NOMO-1 treated with dmso at 0.1 percent for 144 hours (cell line): ENCODE results near the gene CCDC88C.

Experiments used
- DNase-seq: peaks from one replicate; lab custom pipeline; 2025; ENCODE audit not compliant: unreplicated experiment; lab: John Stamatoyannopoulos, UW

Gene CCDC88C

DNA sequence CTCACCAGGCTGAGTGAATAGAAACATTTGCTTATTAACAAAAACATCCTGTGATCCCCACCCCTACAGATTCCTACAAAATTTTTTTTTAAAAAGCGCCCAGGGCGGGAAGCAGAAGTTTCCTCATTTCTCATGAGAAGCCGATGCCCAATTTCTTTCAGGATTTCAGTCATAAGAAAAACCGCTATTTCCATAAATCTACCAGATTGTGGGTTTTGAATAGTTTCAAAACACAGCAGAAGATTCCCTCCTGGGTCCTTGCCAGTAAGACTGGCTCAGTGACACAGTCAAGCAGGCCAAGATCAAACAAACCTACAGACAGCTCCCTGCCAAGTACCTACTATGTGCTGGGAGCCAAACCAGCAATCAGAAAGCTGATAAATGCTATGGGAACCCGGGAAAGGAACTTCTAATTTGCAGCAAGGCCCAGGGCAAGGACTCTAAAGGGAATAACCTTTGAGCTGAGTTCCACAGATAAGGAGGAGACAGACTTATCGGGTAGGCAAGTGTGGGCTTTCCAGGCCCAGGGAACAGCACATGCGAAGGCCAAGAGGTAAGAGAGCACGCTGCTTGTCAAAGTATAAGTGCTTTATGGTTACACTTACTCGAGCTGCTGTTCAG, 68.7 kb downstream of the CCDC88C start:
- no peak for DNase-seq

DNA sequence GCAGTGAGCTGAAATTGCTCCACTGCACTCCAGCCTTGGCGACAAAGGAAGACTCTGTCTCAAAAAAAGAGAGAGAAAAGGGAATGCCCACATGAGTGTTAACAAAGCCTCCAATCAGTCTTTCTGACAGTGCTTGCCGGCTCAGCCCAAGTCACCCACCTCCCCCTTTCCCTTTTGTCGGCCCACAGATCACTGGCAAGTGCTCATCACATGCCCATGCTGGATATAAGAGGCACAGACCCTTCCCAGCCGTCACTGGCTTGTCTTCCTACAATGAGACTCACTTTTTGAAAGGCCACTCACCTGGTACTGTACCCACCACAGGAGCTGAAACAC, 70.8 kb downstream of the CCDC88C start:
- DNase-seq, result no peak

DNA sequence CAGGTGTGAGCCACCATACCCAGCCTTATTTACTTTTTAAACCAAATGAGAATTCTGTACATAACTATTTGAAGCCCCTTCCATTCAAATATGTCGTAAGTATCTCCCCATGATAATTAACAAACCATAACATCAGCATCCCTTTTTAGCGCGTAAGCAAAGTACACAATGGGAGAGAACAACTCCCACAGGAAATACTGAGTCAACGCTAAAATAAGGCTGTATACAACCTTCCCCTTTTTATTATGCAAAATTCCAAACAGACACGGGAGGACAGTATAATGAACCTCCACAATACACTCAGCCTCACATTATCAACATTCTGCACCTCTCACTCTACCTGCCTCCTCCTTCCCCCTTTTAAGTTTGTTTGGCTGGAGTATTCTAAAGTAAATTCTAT, 73.5 kb downstream of the CCDC88C start:
- DNase-seq, result no peak

DNA sequence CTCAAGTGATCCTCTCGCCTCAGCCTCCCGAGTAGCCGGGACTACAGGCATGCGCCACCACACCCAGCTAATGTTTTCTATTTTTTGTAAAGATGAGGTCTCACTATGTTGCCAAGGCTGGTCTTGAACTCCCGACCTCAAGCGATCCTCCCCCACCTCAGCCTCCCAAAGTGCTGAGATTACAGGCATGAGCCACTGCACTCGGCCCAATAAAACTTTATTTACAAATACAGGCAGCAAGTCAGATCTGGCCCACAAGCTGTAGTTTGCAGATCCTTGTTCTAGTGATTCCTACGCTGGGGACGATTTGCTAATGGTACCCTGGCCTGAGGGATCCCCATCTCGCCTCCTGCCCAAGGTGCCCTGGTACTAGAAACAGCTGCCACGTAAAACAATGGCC, 74.6 kb downstream of the CCDC88C start:
- no peak for DNase-seq

- DNase-seq, result peak; percentile 39
Observed at GRCh38 chr14:91342206-91342760, 75.3 kb downstream of the CCDC88C start.

DNA sequence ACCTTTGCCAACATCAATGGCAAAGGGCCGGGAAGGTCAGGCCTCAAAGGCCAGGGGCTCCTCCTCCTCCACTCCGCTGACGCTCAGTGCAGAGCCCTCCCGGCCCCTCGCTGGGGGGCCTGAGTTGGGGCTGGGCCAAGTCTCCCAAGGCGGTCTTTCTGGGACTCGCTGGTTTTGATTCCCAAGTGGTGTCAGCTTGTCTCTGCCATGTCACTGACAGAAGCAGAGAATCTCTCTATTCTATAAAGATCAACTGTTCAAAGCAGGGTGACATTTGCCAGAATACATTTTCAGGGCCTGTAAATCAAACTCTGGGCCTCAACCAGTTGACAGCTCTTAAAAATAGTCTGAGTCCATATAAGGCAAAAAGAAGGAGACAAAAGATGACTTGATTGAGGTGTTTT, 75.9 kb downstream of the CCDC88C start:
- no peak for DNase-seq

GRCh38 chr14:91341334-91341733, 76.3 kb downstream of the CCDC88C start:
- DNase-seq, result no peak

GRCh38 chr14:91339671-91340369, 77.8 kb downstream of the CCDC88C start:
- DNase-seq, result peak; percentile 18

DNA sequence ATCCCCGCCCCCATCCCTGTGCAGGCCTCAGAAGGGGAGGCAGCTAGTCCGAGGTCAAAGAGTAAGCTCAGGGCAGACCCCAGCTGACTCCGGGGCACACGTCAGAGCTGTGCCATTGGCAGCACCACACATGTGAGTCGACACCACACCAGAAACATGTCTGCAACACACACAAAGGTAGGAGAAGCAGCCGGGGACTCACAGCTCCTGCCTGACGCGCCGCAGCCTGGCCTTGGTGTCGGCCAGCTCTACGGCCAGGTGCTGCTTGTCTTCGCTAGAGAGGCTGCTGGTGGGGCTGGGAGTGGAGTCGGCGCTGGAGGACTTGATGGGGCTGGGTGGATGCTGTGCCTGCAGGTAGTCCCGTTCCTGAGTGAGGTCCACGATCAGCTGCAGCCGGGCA, 78.5 kb downstream of the CCDC88C start:
- DNase-seq, result no peak

DNA sequence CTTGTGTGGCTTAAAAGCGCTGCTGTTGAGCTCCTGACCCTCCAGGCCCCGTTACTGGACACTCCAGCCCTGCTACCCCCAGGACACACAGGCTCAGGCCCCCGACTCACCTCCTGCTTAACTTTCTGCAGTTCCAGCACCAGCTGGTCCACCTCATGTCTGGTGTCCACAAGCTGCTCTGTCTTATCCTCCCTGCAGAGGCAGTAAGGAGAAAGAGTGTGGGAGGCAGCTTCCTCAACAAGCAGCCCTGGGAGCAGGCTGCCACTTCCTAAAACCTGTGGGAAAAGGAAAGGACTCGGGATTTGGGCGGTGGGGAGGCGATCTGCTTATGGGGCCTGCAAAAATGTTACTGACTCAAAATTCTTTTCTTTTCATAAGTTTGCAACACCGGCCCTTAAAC, 79.2 kb downstream of the CCDC88C start:
- no peak for DNase-seq

DNA sequence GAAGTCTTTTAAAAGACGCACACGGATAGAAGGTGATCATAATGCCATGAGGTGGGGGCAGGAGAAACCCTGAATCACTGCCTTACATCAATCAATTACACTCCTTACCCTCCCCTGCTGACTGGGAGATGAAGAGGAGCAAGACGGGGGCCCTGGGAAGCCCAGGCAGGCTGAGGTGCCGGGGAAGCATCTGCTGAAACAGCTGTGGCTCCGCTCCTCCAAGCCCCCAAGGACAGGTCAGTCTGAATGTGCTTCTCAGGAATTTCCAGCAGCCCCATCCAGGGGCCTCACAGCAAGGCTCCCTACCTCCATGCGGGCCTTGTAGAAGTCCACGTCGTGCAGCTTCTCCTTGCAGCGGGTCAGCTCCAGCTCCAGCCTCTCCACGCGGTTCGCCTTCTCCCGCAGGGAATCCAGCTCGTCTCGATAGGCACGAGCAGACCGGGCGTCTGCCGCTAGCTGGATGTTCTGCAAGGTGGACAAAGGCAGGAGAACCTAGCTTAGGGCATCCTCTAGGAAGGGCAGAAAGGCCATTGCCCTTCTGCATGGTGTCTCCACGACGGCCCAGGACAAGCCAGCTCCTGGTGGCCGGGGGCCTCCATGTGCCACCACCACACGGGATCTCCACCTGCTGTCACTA, 79.8 kb downstream of the CCDC88C start:
- DNase-seq, result no peak

GRCh38 chr14:91336093-91336450, 81.5 kb downstream of the CCDC88C start:
- DNase-seq, result no peak

- DNase-seq, result no peak
Observed at GRCh38 chr14:91335191-91336092, 82.2 kb downstream of the CCDC88C start.

DNA sequence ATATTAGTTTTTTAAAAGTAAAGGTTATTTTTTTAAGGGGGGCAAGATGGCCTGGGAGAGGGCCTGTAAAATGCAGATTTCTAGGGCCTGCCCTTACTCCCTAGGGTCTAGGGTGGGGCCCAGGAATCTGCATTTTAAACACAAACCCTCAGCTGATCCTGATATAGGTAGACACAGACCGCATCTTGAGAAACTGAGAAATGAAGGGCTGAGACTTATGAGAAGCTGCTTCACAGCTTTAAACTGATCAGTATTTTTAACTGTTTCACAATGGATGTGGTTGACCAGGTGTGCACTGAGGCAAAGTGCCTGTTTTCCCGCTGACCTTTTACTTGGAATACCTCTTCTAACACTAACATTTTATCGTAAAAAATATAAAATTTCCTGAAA, 84.0 kb downstream of the CCDC88C start:
- no peak for DNase-seq

GRCh38 chr14:91332986-91333649, 84.5 kb downstream of the CCDC88C start:
- no peak for DNase-seq

- no peak for DNase-seq
Observed at GRCh38 chr14:91332171-91332985, 85.2 kb downstream of the CCDC88C start.

DNA sequence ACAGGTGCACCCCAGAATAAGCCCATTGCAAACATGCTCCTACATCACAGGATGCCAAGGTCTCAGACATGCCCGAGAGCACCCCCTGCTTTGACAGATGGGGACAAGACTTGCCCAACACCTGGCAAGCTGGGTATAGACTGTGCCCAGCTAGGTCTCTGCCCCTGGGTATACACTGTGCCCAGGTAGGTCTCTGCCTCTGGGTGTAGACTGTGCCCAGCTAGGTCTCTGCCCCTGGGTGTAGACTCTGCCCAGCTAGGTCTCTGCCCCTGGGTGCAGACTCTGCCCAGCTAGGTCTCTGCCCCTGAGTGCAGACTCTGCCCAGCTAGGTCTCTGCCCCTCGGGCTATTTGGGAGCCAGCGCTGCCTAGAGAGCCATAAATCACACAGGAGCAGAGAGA, 85.9 kb downstream of the CCDC88C start:
- DNase-seq, result no peak

DNA sequence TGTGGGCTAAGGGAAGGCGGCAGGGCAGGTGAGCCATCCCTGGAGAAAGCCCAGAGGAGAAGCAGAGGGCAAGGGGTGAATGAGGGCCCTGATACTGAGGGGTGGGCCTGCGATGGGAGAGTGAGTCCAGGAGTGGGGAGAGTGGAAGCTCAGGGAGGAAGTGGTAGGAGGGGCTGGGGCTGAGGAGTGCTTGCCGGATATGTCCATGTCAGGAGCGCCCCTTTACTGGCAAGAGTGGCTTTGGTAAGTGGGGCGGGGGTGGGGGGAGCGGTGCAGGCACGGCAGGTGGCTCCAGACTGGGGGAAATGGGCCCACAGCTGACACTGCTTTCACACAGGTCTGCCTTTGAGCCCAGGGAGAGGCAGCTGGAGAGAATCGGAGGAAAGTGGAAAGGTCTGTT, 86.8 kb downstream of the CCDC88C start:
- DNase-seq, result no peak

DNA sequence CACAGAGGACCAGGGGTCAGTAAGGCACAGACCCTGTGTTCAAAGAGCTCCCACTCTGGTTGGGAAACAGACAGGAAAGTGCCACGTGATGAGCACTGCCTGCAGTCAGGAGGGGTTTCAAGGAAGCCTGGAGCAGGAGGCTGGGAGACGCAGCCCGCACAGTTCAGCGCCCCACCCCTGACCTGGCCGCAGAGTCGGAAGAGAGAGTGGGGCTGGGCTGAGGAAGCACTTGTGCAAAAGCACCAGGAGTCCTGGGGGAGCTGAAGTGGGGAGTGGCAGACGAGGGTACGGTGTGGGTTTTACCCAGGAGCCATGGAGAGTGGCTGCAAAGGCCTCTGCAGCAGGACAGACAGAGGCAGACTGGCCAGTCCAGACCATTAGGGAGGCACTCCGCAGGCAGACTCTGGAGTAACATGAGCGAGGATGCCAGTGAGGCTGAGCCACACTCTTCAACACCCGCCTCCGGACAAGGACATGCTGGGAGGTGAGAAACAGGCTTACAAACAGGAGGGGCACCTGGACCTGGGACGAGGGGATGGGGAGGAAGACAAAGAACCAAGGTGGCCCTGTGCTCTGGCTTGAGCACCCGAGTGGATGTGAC, 87.4 kb downstream of the CCDC88C start:
- DNase-seq, result no peak
